HepG2 (cell line): ENCODE measurements around the gene DENND5B.

Experiments
- EED ChIP-seq: sonication (generic); formaldehyde crosslinking; IDR thresholded peaks from 2 replicates; pipeline ENCODE4 v1.5.0; 2020; ENCODE audit warnings: mild to moderate bottlenecking, missing genetic modification reagents
- POLR2A ChIP-seq, 2 experiments: IDR thresholded peaks; 2 replicates each; pipeline ENCODE4 v1.6.1; 2011; ENCODE audit warnings: low read depth in 2 of 2, low read length in 2 of 2, mild to moderate bottlenecking in 1 of 2, moderate library complexity in 1 of 2; ENCODE audit not compliant: insufficient read depth in 1 of 2
- SKI ChIP-seq: fragments of 450-650 bp; IDR thresholded peaks from one replicate; pipeline ENCODE4 v1.6.1; 2018; ENCODE audit warnings: mild to moderate bottlenecking; ENCODE audit not compliant: partially characterized antibody
- SP1 ChIP-seq, 2 experiments: fragments of 450-650 bp in 1 of 2; sonication (generic) in 1 of 2; formaldehyde crosslinking in 1 of 2; IDR thresholded peaks; 2 replicates each; pipeline versions ENCODE4 v1.4.0 to v1.6.1; 2016 to 2020; ENCODE audit warnings: missing genetic modification reagents in 1 of 2
- STAG1 ChIP-seq: sonication (generic); formaldehyde crosslinking; IDR thresholded peaks from 2 replicates; pipeline ENCODE4 v1.4.0; 2020; ENCODE audit warnings: missing genetic modification reagents
- TF ChIP-seq, protein P1 (sequence below): sonication (generic); formaldehyde crosslinking; IDR thresholded peaks from 2 replicates; pipeline ENCODE4 v1.4.0; 2020; ENCODE audit warnings: mild to moderate bottlenecking, missing genetic modification reagents
- TF ChIP-seq, protein P2 (sequence below): IDR thresholded peaks from 2 replicates; pipeline ENCODE4 v1.6.1; 2016; ENCODE audit warnings: low read depth, missing genetic modification reagents, missing compliant biosample characterization
- TF ChIP-seq, protein P3 (sequence below): sonication (generic); formaldehyde crosslinking; IDR thresholded peaks from 2 replicates; pipeline ENCODE4 v1.5.0; 2020; ENCODE audit warnings: mild to moderate bottlenecking, missing genetic modification reagents, moderate library complexity
- TF ChIP-seq, protein P4 (sequence below): IDR thresholded peaks from 2 replicates; pipeline ENCODE4 v1.6.1; 2016; ENCODE audit warnings: low read depth, borderline replicate concordance

DNA sequence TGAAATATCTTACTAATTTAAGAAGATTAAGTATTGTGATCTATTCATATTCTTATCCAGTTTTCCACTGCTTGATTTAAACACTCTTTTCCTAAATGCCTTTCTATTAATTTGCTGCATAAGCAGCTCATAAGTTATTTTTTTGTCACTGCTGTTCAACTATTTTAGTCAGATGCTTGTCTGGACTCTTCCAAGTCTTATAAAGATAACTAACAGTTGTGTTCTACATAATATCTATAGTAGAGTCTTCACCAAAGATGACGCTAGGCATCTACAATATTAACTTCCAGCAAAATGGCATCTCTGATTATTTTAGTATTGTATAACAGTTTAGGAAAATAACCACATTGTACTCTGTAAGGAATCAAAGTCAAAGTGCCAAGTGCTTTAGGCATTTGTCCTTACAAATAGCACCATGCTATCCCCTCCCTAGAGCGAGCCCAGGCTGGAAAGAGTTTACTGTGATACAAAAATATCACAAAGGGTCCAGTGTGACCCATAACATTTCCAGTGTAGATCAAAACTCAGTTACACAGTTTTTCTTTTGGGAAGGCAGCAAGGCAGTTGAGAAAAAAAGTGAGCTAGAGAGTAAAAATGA is 98.2 kb downstream of the DENND5B start:
- TF ChIP-seq, protein P1, sequence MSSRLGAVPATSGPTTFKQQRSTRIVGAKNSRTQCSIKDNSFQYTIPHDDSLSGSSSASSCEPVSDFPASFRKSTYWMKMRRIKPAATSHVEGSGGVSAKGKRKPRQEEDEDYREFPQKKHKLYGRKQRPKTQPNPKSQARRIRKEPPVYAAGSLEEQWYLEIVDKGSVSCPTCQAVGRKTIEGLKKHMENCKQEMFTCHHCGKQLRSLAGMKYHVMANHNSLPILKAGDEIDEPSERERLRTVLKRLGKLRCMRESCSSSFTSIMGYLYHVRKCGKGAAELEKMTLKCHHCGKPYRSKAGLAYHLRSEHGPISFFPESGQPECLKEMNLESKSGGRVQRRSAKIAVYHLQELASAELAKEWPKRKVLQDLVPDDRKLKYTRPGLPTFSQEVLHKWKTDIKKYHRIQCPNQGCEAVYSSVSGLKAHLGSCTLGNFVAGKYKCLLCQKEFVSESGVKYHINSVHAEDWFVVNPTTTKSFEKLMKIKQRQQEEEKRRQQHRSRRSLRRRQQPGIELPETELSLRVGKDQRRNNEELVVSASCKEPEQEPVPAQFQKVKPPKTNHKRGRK: no peak
- TF ChIP-seq, protein P2, sequence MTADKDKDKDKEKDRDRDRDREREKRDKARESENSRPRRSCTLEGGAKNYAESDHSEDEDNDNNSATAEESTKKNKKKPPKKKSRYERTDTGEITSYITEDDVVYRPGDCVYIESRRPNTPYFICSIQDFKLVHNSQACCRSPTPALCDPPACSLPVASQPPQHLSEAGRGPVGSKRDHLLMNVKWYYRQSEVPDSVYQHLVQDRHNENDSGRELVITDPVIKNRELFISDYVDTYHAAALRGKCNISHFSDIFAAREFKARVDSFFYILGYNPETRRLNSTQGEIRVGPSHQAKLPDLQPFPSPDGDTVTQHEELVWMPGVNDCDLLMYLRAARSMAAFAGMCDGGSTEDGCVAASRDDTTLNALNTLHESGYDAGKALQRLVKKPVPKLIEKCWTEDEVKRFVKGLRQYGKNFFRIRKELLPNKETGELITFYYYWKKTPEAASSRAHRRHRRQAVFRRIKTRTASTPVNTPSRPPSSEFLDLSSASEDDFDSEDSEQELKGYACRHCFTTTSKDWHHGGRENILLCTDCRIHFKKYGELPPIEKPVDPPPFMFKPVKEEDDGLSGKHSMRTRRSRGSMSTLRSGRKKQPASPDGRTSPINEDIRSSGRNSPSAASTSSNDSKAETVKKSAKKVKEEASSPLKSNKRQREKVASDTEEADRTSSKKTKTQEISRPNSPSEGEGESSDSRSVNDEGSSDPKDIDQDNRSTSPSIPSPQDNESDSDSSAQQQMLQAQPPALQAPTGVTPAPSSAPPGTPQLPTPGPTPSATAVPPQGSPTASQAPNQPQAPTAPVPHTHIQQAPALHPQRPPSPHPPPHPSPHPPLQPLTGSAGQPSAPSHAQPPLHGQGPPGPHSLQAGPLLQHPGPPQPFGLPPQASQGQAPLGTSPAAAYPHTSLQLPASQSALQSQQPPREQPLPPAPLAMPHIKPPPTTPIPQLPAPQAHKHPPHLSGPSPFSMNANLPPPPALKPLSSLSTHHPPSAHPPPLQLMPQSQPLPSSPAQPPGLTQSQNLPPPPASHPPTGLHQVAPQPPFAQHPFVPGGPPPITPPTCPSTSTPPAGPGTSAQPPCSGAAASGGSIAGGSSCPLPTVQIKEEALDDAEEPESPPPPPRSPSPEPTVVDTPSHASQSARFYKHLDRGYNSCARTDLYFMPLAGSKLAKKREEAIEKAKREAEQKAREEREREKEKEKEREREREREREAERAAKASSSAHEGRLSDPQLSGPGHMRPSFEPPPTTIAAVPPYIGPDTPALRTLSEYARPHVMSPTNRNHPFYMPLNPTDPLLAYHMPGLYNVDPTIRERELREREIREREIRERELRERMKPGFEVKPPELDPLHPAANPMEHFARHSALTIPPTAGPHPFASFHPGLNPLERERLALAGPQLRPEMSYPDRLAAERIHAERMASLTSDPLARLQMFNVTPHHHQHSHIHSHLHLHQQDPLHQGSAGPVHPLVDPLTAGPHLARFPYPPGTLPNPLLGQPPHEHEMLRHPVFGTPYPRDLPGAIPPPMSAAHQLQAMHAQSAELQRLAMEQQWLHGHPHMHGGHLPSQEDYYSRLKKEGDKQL (CRISPR knock-in tag): no peak
- TF ChIP-seq SP1 (IDR thresholded peaks at IDR 0.05) (no peak), SP1 (CRISPR knock-in tag; IDR thresholded peaks at IDR 0.05) (no peak), EED (CRISPR knock-in tag) (no peak), POLR2A (IDR thresholded peaks at IDR 0.05; ENCODE audit: insufficient read depth in 1 of 2, low read depth in 2 of 2, low read length in 2 of 2) (no peak), SKI (no peak), STAG1 (no peak)
- TF ChIP-seq, protein P3, sequence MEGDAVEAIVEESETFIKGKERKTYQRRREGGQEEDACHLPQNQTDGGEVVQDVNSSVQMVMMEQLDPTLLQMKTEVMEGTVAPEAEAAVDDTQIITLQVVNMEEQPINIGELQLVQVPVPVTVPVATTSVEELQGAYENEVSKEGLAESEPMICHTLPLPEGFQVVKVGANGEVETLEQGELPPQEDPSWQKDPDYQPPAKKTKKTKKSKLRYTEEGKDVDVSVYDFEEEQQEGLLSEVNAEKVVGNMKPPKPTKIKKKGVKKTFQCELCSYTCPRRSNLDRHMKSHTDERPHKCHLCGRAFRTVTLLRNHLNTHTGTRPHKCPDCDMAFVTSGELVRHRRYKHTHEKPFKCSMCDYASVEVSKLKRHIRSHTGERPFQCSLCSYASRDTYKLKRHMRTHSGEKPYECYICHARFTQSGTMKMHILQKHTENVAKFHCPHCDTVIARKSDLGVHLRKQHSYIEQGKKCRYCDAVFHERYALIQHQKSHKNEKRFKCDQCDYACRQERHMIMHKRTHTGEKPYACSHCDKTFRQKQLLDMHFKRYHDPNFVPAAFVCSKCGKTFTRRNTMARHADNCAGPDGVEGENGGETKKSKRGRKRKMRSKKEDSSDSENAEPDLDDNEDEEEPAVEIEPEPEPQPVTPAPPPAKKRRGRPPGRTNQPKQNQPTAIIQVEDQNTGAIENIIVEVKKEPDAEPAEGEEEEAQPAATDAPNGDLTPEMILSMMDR (CRISPR knock-in tag): no peak
- TF ChIP-seq, protein P4, sequence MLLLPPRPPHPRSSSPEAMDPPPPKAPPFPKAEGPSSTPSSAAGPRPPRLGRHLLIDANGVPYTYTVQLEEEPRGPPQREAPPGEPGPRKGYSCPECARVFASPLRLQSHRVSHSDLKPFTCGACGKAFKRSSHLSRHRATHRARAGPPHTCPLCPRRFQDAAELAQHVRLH: no peak
